Measurements from ENCODE around the gene PRR12.

GRCh38 chr19:49557641-49558325 lies 33.2 kb upstream of the PRR12 start:
- no peak for TF ChIP-seq SIN3A (IDR thresholded peaks at IDR 0.05; ENCODE audit: borderline replicate concordance, insufficient read depth, low read length)
- TF ChIP-seq, protein P1, sequence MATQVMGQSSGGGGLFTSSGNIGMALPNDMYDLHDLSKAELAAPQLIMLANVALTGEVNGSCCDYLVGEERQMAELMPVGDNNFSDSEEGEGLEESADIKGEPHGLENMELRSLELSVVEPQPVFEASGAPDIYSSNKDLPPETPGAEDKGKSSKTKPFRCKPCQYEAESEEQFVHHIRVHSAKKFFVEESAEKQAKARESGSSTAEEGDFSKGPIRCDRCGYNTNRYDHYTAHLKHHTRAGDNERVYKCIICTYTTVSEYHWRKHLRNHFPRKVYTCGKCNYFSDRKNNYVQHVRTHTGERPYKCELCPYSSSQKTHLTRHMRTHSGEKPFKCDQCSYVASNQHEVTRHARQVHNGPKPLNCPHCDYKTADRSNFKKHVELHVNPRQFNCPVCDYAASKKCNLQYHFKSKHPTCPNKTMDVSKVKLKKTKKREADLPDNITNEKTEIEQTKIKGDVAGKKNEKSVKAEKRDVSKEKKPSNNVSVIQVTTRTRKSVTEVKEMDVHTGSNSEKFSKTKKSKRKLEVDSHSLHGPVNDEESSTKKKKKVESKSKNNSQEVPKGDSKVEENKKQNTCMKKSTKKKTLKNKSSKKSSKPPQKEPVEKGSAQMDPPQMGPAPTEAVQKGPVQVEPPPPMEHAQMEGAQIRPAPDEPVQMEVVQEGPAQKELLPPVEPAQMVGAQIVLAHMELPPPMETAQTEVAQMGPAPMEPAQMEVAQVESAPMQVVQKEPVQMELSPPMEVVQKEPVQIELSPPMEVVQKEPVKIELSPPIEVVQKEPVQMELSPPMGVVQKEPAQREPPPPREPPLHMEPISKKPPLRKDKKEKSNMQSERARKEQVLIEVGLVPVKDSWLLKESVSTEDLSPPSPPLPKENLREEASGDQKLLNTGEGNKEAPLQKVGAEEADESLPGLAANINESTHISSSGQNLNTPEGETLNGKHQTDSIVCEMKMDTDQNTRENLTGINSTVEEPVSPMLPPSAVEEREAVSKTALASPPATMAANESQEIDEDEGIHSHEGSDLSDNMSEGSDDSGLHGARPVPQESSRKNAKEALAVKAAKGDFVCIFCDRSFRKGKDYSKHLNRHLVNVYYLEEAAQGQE (IDR thresholded peaks at IDR 0.05; ENCODE audit: insufficient read depth in 1 of 2, low read depth in 2 of 2, low read length in 2 of 2) = no peak
- no peak for TF ChIP-seq TAF1 (IDR thresholded peaks at IDR 0.05; ENCODE audit: borderline replicate concordance, insufficient read depth, low read length)
